Esophagus muscularis mucosa (tissue), 4 donors: Measurements from ENCODE around the gene DPF3. TPM values are rescaled to one million over a fixed set of nuclear protein-coding genes. Genes with fewer than 3 reads are reported as not detected.

ENCODE experiments used
- DNase-seq: peaks from one replicate; pipeline ENCODE4 v3.0.0-alpha.2; 2017; ENCODE audit errors: extremely low spot score
- H3K27ac ChIP-seq, 4 donors: fragments of 200-600 bp; sonication (generic); replicated peaks in 1 of 4; 1 replicate in 3 of 4; 2 replicates in 1 of 4; pipeline ENCODE4 v1.5.1; 2016 to 2019; ENCODE audit warnings: mild to moderate bottlenecking in 1 of 4
- H3K27me3 ChIP-seq, 4 donors: fragments of 200-600 bp; sonication (generic); one replicate each; pipeline versions ENCODE4 v1.5.1 to v1.6.0; 2016 to 2019
- H3K36me3 ChIP-seq, 4 donors: fragments of 200-600 bp; sonication (generic); one replicate each; pipeline ENCODE4 v1.5.1; 2016 to 2019
- H3K4me1 ChIP-seq, 4 donors: fragments of 200-600 bp; sonication (generic); one replicate each; pipeline ENCODE4 v1.5.1; 2016 to 2019
- H3K4me3 ChIP-seq, 4 donors: fragments of 200-600 bp; sonication (generic); 1 replicate in 2 of 4; 2 replicates in 2 of 4; pipeline ENCODE4 v1.5.1; 2016 to 2019; ENCODE audit warnings: mild to moderate bottlenecking in 4 of 4, moderate library complexity in 1 of 4
- H3K9me3 ChIP-seq, 4 donors: fragments of 200-600 bp; sonication (generic); 1 replicate in 3 of 4; 2 replicates in 1 of 4; pipeline ENCODE4 v1.5.1; 2016 to 2019
- EP300 ChIP-seq: sonication (generic); formaldehyde crosslinking; IDR thresholded peaks from one replicate; pipeline ENCODE4 v1.6.1; 2017; ENCODE audit warnings: antibody characterized with exemption
- POLR2A ChIP-seq: fragments of 450-650 bp; IDR thresholded peaks from one replicate; pipeline ENCODE4 v1.6.1; 2017; ENCODE audit warnings: antibody characterized with exemption, moderate library complexity, mild to moderate bottlenecking, low read depth
- POLR2AphosphoS5 ChIP-seq, 2 donors: sonication (generic); formaldehyde crosslinking; IDR thresholded peaks; one replicate each; pipeline ENCODE4 v1.6.1; 2017; ENCODE audit warnings: antibody characterized with exemption in 2 of 2
- whole genome bisulfite sequencing: methylation state at CpG from one replicate; pipeline ENCODE4 v1.1.5; 2018; 5-methylcytosine and 5-hydroxymethylcytosine counted together
- intact Hi-C: fragments of 100-400 bp; cut with DNase I; formaldehyde crosslinking; loops from one replicate; pipeline ENCODE4 v1.15.1; 2023
- total RNA-seq, 4 donors: library from RNA; depleted of rRNA; stranded (reverse); fragments of >200 nt; gene quantifications; one replicate each; pipeline versions ENCODE4 v1.1.0 to v1.2.1, GENCODE V29; 2016
- TF ChIP-seq, protein P1 (sequence below), 3 experiments: fragments of 200-600 bp in 2 of 3; fragments of 450-650 bp in 1 of 3; sonication (generic) in 2 of 3; IDR thresholded peaks; one replicate each; pipeline ENCODE4 v1.5.1; 2017 to 2019; ENCODE audit warnings: antibody characterized with exemption in 3 of 3, mild to moderate bottlenecking in 2 of 3, moderate library complexity in 1 of 3

DPF3 gene
- total RNA-seq, 4 donors from 2014 or later, result 0.78 to 2.5 (median 1.7) TPM

DNA sequence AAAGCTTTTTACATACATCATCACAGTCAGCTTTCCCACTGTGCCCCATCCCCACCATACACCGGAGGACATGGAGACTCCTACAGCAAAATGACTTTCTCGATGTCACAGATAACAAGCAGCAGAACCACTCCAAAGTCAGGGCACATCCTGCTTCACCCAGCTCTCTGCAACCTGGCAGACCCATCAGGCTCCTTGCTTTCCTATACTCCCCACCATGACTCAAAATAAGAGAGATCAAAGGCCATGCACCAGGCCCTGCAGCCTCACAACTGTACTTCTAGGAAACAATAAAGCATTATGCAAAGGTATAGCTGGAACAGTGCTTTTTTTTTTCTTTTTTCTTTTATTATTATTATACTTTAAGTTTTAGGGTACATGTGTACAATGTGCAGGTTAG is 187.4 kb downstream of the DPF3 start:
- H3K4me3 ChIP-seq, result no peak overlapping the region
- no peak overlapping the region for H3K27ac ChIP-seq
- DNase-seq, result no peak
- no peak for TF ChIP-seq POLR2A
- TF ChIP-seq, protein P1, sequence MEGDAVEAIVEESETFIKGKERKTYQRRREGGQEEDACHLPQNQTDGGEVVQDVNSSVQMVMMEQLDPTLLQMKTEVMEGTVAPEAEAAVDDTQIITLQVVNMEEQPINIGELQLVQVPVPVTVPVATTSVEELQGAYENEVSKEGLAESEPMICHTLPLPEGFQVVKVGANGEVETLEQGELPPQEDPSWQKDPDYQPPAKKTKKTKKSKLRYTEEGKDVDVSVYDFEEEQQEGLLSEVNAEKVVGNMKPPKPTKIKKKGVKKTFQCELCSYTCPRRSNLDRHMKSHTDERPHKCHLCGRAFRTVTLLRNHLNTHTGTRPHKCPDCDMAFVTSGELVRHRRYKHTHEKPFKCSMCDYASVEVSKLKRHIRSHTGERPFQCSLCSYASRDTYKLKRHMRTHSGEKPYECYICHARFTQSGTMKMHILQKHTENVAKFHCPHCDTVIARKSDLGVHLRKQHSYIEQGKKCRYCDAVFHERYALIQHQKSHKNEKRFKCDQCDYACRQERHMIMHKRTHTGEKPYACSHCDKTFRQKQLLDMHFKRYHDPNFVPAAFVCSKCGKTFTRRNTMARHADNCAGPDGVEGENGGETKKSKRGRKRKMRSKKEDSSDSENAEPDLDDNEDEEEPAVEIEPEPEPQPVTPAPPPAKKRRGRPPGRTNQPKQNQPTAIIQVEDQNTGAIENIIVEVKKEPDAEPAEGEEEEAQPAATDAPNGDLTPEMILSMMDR (IDR thresholded peaks at IDR 0.05), result no peak
- no peak for TF ChIP-seq POLR2AphosphoS5 (IDR thresholded peaks at IDR 0.05)
- TF ChIP-seq EP300, result no peak
- peaks cover 9 to 18% (median 12%) of the 10 kb centered on the region in 4 donors for H3K4me1 ChIP-seq
- 93% methylated on average over 2 of the region's 2 CpGs for WGBS
- H3K36me3 ChIP-seq, result peaks cover 0 to 16% (median 0%) of the 10 kb centered on the region in 4 donors
- no peaks in the 10 kb centered on the region for H3K9me3 ChIP-seq
- no peaks in the 10 kb centered on the region for H3K27me3 ChIP-seq
- intact Hi-C loops, result no loop called here

DNA sequence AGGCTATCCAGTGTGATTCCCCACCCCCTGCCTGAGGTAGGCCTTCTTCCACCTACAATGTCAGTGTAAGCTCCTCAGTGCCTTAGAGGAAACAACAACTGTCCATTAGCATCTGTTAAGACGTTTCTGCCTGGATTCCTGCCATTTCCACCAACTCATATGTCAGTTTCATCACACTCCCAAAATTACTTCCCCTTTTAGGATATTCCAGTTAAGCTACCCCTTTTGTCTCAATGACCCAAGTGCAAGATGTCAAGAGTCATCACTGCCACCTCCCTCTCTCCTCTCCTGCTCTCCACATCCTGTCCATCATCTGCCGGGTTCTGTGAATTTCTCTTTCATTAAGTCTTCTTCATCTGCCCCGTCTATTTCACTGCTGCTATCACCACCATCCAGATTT is 189.4 kb downstream of the DPF3 start:
- Histone ChIP-seq H3K4me3 (no peak overlapping the region), H3K36me3 (peaks cover 0 to 7% (median 0%) of the 10 kb centered on the region in 4 donors), H3K9me3 (no peaks in the 10 kb centered on the region), H3K27ac (no peak overlapping the region), H3K27me3 (no peaks in the 10 kb centered on the region), H3K4me1 (peaks cover 0 to 26% (median 3%) of the 10 kb centered on the region in 4 donors)
- TF ChIP-seq EP300 (no peak), POLR2AphosphoS5 (IDR thresholded peaks at IDR 0.05) (no peak), POLR2A (no peak)
- TF ChIP-seq, protein P1 (IDR thresholded peaks at IDR 0.05), result no peak
- no peak for DNase-seq
- intact Hi-C loops, result no loop called here
- WGBS, result 48% methylated on average over 3 of the region's 3 CpGs

DNA sequence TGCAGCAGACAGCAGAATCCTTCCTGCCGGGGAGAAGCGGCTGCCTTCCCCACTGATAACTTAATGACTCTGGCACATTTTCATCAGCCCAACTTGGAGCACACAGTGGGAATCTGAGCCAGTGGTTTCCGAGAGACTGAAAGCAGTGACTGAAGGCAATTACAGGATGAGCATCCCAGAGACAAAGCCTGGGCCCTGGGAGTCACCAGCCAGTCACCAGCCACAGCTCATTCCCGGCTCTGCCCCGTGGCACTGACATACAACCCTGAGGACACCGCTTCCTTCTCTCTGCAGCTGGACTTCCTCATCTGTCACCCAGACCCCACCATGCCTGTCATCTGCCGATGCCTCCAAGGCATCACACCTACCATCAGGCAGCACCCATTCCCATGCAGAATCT is 192.3 kb downstream of the DPF3 start:
- TF ChIP-seq POLR2AphosphoS5 (IDR thresholded peaks at IDR 0.05) (no peak), EP300 (no peak), POLR2A (no peak)
- TF ChIP-seq, protein P1 (IDR thresholded peaks at IDR 0.05), result no peak
- Histone ChIP-seq H3K9me3 (no peaks in the 10 kb centered on the region), H3K36me3 (no peaks in the 10 kb centered on the region), H3K4me1 (peaks cover 0 to 26% (median 0%) of the 10 kb centered on the region in 4 donors), H3K27ac (no peak overlapping the region), H3K4me3 (no peak overlapping the region), H3K27me3 (no peaks in the 10 kb centered on the region)
- intact Hi-C loops, result no loop called here
- WGBS, result 67% methylated on average over 3 of the region's 7 CpGs
- no peak for DNase-seq

DNA sequence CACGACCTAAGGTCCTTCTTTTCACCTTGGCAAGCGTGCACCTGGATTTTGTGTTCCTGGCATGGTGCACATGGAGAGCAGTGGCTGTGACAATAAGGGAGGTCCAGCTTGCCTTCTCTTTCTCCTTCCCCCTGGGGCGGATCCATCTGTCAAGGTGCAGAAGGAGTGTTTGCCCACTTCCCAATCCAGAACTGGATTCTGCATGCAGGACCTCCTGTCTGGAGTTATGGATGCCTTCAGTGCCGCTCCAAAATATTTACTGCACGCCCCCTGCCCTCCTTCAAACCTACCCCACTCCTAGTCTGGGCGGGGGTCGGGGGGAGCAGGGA is 192.7 kb downstream of the DPF3 start:
- 62% methylated on average over 7 of the region's 7 CpGs for WGBS
- Histone ChIP-seq H3K27me3 (no peaks in the 10 kb centered on the region), H3K36me3 (no peaks in the 10 kb centered on the region), H3K9me3 (no peaks in the 10 kb centered on the region), H3K4me1 (peaks cover 0 to 26% (median 0%) of the 10 kb centered on the region in 4 donors), H3K27ac (no peak overlapping the region), H3K4me3 (no peak overlapping the region)
- intact Hi-C loops, result no loop called here
- DNase-seq, result no peak
- TF ChIP-seq POLR2AphosphoS5 (IDR thresholded peaks at IDR 0.05) (no peak), EP300 (no peak), POLR2A (no peak)
- TF ChIP-seq, protein P1 (IDR thresholded peaks at IDR 0.05), result no peak
